ENCODE results near the gene COL15A1. TPM values are rescaled to one million over a fixed set of nuclear protein-coding genes. Genes with fewer than 3 reads are reported as not detected.

The COL15A1 gene
- total RNA-seq, 1 donor from 2014 or later = 8.0 TPM

GRCh38 chr9:99029083-99029645, 85.5 kb downstream of the COL15A1 start:
- no peak overlapping the region for H3K27ac ChIP-seq
- no peaks in the 10 kb centered on the region for H3K4me1 ChIP-seq

GRCh38 chr9:99030092-99030511, 86.4 kb downstream of the COL15A1 start:
- H3K27ac ChIP-seq = no peak overlapping the region
- H3K27me3 ChIP-seq (ENCODE audit: low read depth) = peaks cover under 1% of the 10 kb centered on the region
- no peaks in the 10 kb centered on the region for H3K4me1 ChIP-seq
- no peak overlapping the region for H3K4me3 ChIP-seq
- H3K9me3 ChIP-seq = no peaks in the 10 kb centered on the region
- ATAC-seq = no peak
- intact Hi-C loops (cut with DNase I) = no loop called here
- H3K36me3 ChIP-seq = no peaks in the 10 kb centered on the region
- DNase-seq = no peak
- TF ChIP-seq, protein P1, sequence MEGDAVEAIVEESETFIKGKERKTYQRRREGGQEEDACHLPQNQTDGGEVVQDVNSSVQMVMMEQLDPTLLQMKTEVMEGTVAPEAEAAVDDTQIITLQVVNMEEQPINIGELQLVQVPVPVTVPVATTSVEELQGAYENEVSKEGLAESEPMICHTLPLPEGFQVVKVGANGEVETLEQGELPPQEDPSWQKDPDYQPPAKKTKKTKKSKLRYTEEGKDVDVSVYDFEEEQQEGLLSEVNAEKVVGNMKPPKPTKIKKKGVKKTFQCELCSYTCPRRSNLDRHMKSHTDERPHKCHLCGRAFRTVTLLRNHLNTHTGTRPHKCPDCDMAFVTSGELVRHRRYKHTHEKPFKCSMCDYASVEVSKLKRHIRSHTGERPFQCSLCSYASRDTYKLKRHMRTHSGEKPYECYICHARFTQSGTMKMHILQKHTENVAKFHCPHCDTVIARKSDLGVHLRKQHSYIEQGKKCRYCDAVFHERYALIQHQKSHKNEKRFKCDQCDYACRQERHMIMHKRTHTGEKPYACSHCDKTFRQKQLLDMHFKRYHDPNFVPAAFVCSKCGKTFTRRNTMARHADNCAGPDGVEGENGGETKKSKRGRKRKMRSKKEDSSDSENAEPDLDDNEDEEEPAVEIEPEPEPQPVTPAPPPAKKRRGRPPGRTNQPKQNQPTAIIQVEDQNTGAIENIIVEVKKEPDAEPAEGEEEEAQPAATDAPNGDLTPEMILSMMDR (IDR thresholded peaks at IDR 0.05) = no peak

More at GRCh38 chr9:99029083-99029645, 85.5 kb downstream of the COL15A1 start:
- TF ChIP-seq, protein P1 (IDR thresholded peaks at IDR 0.05) = no peak
- H3K27me3 ChIP-seq (ENCODE audit: low read depth) = no peaks in the 10 kb centered on the region
- ATAC-seq = no peak
- no peaks in the 10 kb centered on the region for H3K9me3 ChIP-seq
- no peak overlapping the region for H3K4me3 ChIP-seq
- no peak for DNase-seq
- H3K36me3 ChIP-seq = no peaks in the 10 kb centered on the region
- intact Hi-C loops (cut with DNase I) = no loop called here

- H3K36me3 ChIP-seq = no peaks in the 10 kb centered on the region
Measured at GRCh38 chr9:99030610-99031109, 87.0 kb downstream of the COL15A1 start.

DNA sequence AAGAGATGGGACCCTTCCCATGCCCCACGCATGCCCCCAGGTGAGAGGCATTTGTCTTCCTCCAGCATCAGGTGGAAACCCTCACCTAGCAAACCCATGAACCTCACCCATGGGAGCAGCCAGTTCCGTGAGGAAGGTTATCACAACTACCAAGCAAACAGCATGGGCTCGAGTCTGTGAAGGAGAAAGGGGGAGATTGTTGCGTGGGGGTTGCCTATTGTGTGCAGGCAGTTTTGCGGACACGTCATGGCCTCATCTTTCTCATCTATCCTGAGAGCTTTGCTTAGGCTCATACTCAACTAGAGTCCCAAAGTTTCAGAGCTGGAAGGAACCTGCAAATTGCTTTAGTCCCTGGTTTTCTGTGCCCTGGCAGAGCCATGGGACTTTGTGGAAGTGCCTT, 87.6 kb downstream of the COL15A1 start:
- DNase-seq (no peak), ATAC-seq (no peak)
- intact Hi-C loops (cut with DNase I) = no loop called here
- peaks cover 3% of the 10 kb centered on the region for H3K27me3 ChIP-seq (ENCODE audit: low read depth)
- H3K36me3 ChIP-seq = no peaks in the 10 kb centered on the region
- H3K9me3 ChIP-seq = no peaks in the 10 kb centered on the region
- H3K27ac ChIP-seq = no peak overlapping the region
- TF ChIP-seq, protein P1 (IDR thresholded peaks at IDR 0.05) = no peak
- no peaks in the 10 kb centered on the region for H3K4me1 ChIP-seq
- H3K4me3 ChIP-seq = no peak overlapping the region

More at GRCh38 chr9:99030610-99031109, 87.0 kb downstream of the COL15A1 start:
- no peaks in the 10 kb centered on the region for H3K4me1 ChIP-seq
- no peak overlapping the region for H3K27ac ChIP-seq
- ATAC-seq = no peak
- no peak overlapping the region for H3K4me3 ChIP-seq
- H3K9me3 ChIP-seq = no peaks in the 10 kb centered on the region
- TF ChIP-seq, protein P1 (IDR thresholded peaks at IDR 0.05) = no peak
- H3K27me3 ChIP-seq (ENCODE audit: low read depth) = peaks cover 3% of the 10 kb centered on the region
- intact Hi-C loops (cut with DNase I) = no loop called here
- DNase-seq = no peak

GRCh38 chr9:99031994-99032393, 88.3 kb downstream of the COL15A1 start:
- Histone ChIP-seq H3K36me3 (no peaks in the 10 kb centered on the region), H3K27me3 (ENCODE audit: low read depth) (peaks cover 3% of the 10 kb centered on the region), H3K9me3 (no peaks in the 10 kb centered on the region), H3K27ac (no peak overlapping the region), H3K4me1 (no peaks in the 10 kb centered on the region), H3K4me3 (no peak overlapping the region)
- TF ChIP-seq, protein P1 (IDR thresholded peaks at IDR 0.05) = no peak
- DNase-seq = no peak
- no peak for ATAC-seq
- intact Hi-C loops (cut with DNase I) = no loop called here

All from lower lobe of right lung (tissue), 2 donors.